Heart right ventricle (tissue), 16 donors: ENCODE measurements around the gene EBI3. TPM values are rescaled to one million over a fixed set of nuclear protein-coding genes. Genes with fewer than 3 reads are reported as not detected.
A peak's percentile ranks its signal among the peaks of the same experiment; 100 is the strongest.
"Not testable (repeated sequence)": the region's sequence is repeated elsewhere in the genome, so short reads cannot be mapped to it uniquely, and the experiment has no call there.

ENCODE experiments used
- ATAC-seq, 8 donors: fragments of 200-7000 bp; cut with Tn5 transposase; one replicate each; pipeline ENCODE4 v1.9.1; 2020; ENCODE audit warnings: mild to moderate bottlenecking in 8 of 8, moderate library complexity in 8 of 8, moderate number of reproducible peaks in 1 of 8
- DNase-seq, 2 donors: peaks; one replicate each; pipeline ENCODE4 v3.0.0-alpha.2; 2020
- H3K27ac ChIP-seq, 10 donors: fragments of 200-600 bp; sonication (generic) in 2 of 10; one replicate each; pipeline versions ENCODE4 v1.5.0 to v1.8.0; 2020 to 2022; ENCODE audit warnings: mild to moderate bottlenecking in 3 of 10
- H3K27me3 ChIP-seq, 7 donors: fragments of 200-600 bp; one replicate each; pipeline ENCODE4 v1.8.0; 2021 to 2022; ENCODE audit warnings: mild to moderate bottlenecking in 2 of 7
- H3K36me3 ChIP-seq, 9 donors: fragments of 200-600 bp; sonication (generic) in 1 of 9; one replicate each; pipeline versions ENCODE4 v1.5.0 to v1.8.0; 2020 to 2022; ENCODE audit warnings: mild to moderate bottlenecking in 2 of 9
- H3K4me1 ChIP-seq, 9 donors: fragments of 200-600 bp; sonication (generic) in 1 of 9; one replicate each; pipeline versions ENCODE4 v1.5.0 to v1.8.0; 2020 to 2022; ENCODE audit warnings: mild to moderate bottlenecking in 4 of 9
- H3K4me3 ChIP-seq, 10 donors: fragments of 200-600 bp; sonication (generic) in 2 of 10; one replicate each; pipeline versions ENCODE4 v1.5.0 to v1.8.0; 2020 to 2022; ENCODE audit warnings: mild to moderate bottlenecking in 7 of 10, moderate library complexity in 2 of 10
- H3K9me3 ChIP-seq, 11 donors: fragments of 200-600 bp in 10 of 11; sonication (generic) in 2 of 11; one replicate each; pipeline versions ENCODE4 v1.5.0 to v1.8.0; 2013 to 2022; ENCODE audit warnings: mild to moderate bottlenecking in 2 of 11, control low read depth in 1 of 11, moderate library complexity in 1 of 11
- CTCF ChIP-seq, 9 donors: fragments of 200-600 bp; sonication (generic) in 2 of 9; IDR thresholded peaks; one replicate each; pipeline versions ENCODE4 v1.5.0 to v1.8.0; 2021 to 2022; ENCODE audit warnings: antibody characterized with exemption in 9 of 9, mild to moderate bottlenecking in 5 of 9, moderate library complexity in 1 of 9
- WGBS, 2 donors: extraction: QIAGEN DNeasy Blood & Tissue Kit; methylation state at CpG; one replicate each; pipeline ENCODE4 v1.1.7; 2013; ENCODE audit warnings: inconsistent platforms in 1 of 2; 5-methylcytosine and 5-hydroxymethylcytosine counted together
- intact Hi-C, 10 donors: fragments of 100-400 bp; cut with DNase I; formaldehyde crosslinking; loops; one replicate each; pipeline versions ENCODE4 v1.11.1 to v1.14.2; 2022
- polyA plus RNA-seq, 2 donors: library from polyadenylated mRNA; stranded (reverse); fragments of 200-250 nt; gene quantifications; one replicate each; pipeline ENCODE4 v1.2.3, GENCODE V29; 2013
- total RNA-seq, 10 donors: library from RNA; stranded (reverse); fragmentation: NEBNext Ultra II Directional in 3 of 10; extraction: Animal tissue kit (Norgen Biotek cat#: 25700) in 3 of 10; gene quantifications; one replicate each; pipeline versions ENCODE4 v1.2.1 to v1.2.4, GENCODE V29; 2021 to 2023
- donor health status: Arrhythmogenic right ventricular cardiomyopathy.
- donor health status: ischemic (EF 13 %, LVEDD 7.1; RV severe dilation, severe dysfunction).
- donor health status: healthy with polysubstance abuse.
- donor health status: DM: no; HTN: yes; CAD: no.
- donor health status: DM: no; HTN: no; CAD: no.
- donor health status: ischemic (EF 25% LVEDD 6.9; RV normal size, moderate dysfunction).
- donor health status: ischemic (EF 25% LVEDD 5.7; RV mildly dilated, moderate dysfunction).
- donor health status: healthy.
- donor health status: DM: yes; HTN: yes; CAD: no.
- donor health status: Ischemic cardiomyopathy.
- donor health status: ischemic (EF 35%, LVEDD 5.7; RV mildly dilated, moderate dysfunction).
- donor health status: nonischemic (EF 11% LVEDD 7.7; RV severe dilation, severe dysfunction).
- donor health status: DM: yes; HTN: yes; CAD: no.
- donor health status: PGD.
- donor health status: ischemic (EF 29% LVEDD 5.4; RV normal size, mild dysfunction).
- donor health status: nonischemic (EF 23%, LVEDD 6.1; RV moderate dilation, normal function).

EBI3 gene
- total and polyA plus RNA-seq, 12 donors = 0.49 to 2.4 (median 0.81) TPM; not detected in 4

GRCh38 chr19:4279530-4280422, 50.5 kb downstream of the EBI3 start:
- no peaks in the 10 kb centered on the region for H3K36me3 ChIP-seq
- TF ChIP-seq CTCF (IDR thresholded peaks at IDR 0.05) = no peak
- intact Hi-C loops = loop anchor here in 3 of 10 donors (10.0 kb wide), 3 partner anchors 45 to 245 kb away; no protein-coding TSS in a partner anchor
- no peak overlapping the region for H3K27ac ChIP-seq
- no peak for ATAC-seq
- H3K4me1 ChIP-seq = peaks cover 0 to 18% (median 13%) of the 10 kb centered on the region in 9 donors
- H3K4me3 ChIP-seq = peak overlapping the region in 9 of 10 donors; percentile 22 to 51 (median 44)
- no peak for DNase-seq
- peaks cover 19 to 71% (median 60%) of the 10 kb centered on the region in 7 donors for H3K27me3 ChIP-seq
- 2 to 3% methylated on average over 68 to 71 of the region's 71 CpGs for WGBS, 2 donors
- H3K9me3 ChIP-seq = no peaks in the 10 kb centered on the region

GRCh38 chr19:4284176-4284958, 55.0 kb downstream of the EBI3 start:
- ATAC-seq (peak in 1 of 8 donors; percentile 37), DNase-seq (no peak)
- peaks cover 17 to 61% (median 52%) of the 10 kb centered on the region in 7 donors for H3K27me3 ChIP-seq
- no peak overlapping the region for H3K4me3 ChIP-seq
- H3K36me3 ChIP-seq = no peaks in the 10 kb centered on the region
- intact Hi-C loops = no loop called here
- H3K27ac ChIP-seq = no peak overlapping the region
- no peak for TF ChIP-seq CTCF (IDR thresholded peaks at IDR 0.05)
- peaks cover 0 to 8% (median 8%) of the 10 kb centered on the region in 9 donors for H3K4me1 ChIP-seq
- H3K9me3 ChIP-seq = no peaks in the 10 kb centered on the region
- 53 to 54% methylated on average over 20 of the region's 20 CpGs for WGBS, 2 donors

- DNase-seq (no peak), ATAC-seq (no peak)
- 76% methylated on average over 6 of the region's 6 CpGs for WGBS, 2 donors
- intact Hi-C loops = no loop called here
- Histone ChIP-seq H3K9me3 (no peaks in the 10 kb centered on the region), H3K27ac (no peak overlapping the region), H3K4me3 (no peak overlapping the region), H3K27me3 (peaks cover 11 to 55% (median 50%) of the 10 kb centered on the region in 7 donors), H3K36me3 (no peaks in the 10 kb centered on the region), H3K4me1 (peaks cover 0 to 2% (median 1%) of the 10 kb centered on the region in 9 donors)
- no peak for TF ChIP-seq CTCF (IDR thresholded peaks at IDR 0.05)
These were observed 55.7 kb downstream of the EBI3 start for GRCh38 chr19:4284974-4285373.

- intact Hi-C loops, ATAC-seq, DNase-seq, H3K27ac ChIP-seq, H3K4me1 ChIP-seq, H3K9me3 ChIP-seq, H3K4me3 ChIP-seq, H3K36me3 ChIP-seq: not testable (repeated sequence)
- WGBS, 2 donors = 84 to 95% methylated on average over 4 of the region's 4 CpGs
- H3K27me3 ChIP-seq = peaks cover 0 to 50% (median 41%) of the 10 kb centered on the region in 7 donors
These were observed 56.8 kb downstream of the EBI3 start for GRCh38 chr19:4286141-4286540.

Other genes starting within 250 kb of the EBI3 start
- 1,000 to 10,000 TPM; 1,845 to 2,887 (median 2,645) TPM for gene EEF2, start 244.1 kb upstream of the EBI3 start, total RNA-seq
- 1,000 to 10,000 TPM in 1 of 2 donors, 100 to 1,000 TPM in 1; 704 to 1,279 TPM for gene EEF2, start 244.1 kb upstream of the EBI3 start, polyA plus RNA-seq
- 10 to 100 TPM; 11.5 to 22.8 (median 14.3) TPM for gene PIAS4, start 221.8 kb upstream of the EBI3 start, total RNA-seq
- 10 to 100 TPM in 1 of 2 donors, 1 to 10 TPM in 1; 8.5 to 10.5 TPM for gene PIAS4, start 221.8 kb upstream of the EBI3 start, polyA plus RNA-seq
- gene ZBTB7A, start 162.6 kb upstream of the EBI3 start, total RNA-seq = 10 to 100 TPM; 20.3 to 40.5 (median 26.3) TPM
- 10 to 100 TPM in 1 of 2 donors, 1 to 10 TPM in 1; 9.6 to 13.2 TPM for gene ZBTB7A, start 162.6 kb upstream of the EBI3 start, polyA plus RNA-seq
- gene MAP2K2, start 105.4 kb upstream of the EBI3 start, total RNA-seq = 100 to 1,000 TPM in 5 of 10 donors, 10 to 100 TPM in 5; 91.5 to 155 (median 101) TPM
- gene MAP2K2, start 105.4 kb upstream of the EBI3 start, polyA plus RNA-seq = 100 to 1,000 TPM; 163 to 288 TPM
- not detected for gene CREB3L3, start 75.9 kb upstream of the EBI3 start, total RNA-seq
- under 1 TPM in 1 of 2 donors, not detected in 1; 0.01 TPM for gene CREB3L3, start 75.9 kb upstream of the EBI3 start, polyA plus RNA-seq
- 10 to 100 TPM in 8 of 10 donors, 1 to 10 TPM in 2; 7.9 to 14.6 (median 11.9) TPM for gene SIRT6, start 47.0 kb upstream of the EBI3 start, total RNA-seq
- gene SIRT6, start 47.0 kb upstream of the EBI3 start, polyA plus RNA-seq = 10 to 100 TPM; 24.1 to 26.9 TPM
- gene ANKRD24, start 46.8 kb upstream of the EBI3 start, total RNA-seq = 1 to 10 TPM in 1 of 10 donors, under 1 TPM in 9; 0.12 to 1.0 (median 0.29) TPM
- under 1 TPM; 0.14 to 0.66 TPM for gene ANKRD24, start 46.8 kb upstream of the EBI3 start, polyA plus RNA-seq
- 10 to 100 TPM in 6 of 10 donors, 1 to 10 TPM in 4; 7.9 to 11.9 (median 10.4) TPM for gene YJU2, start 17.6 kb downstream of the EBI3 start, total RNA-seq
- 10 to 100 TPM; 29.2 to 32.8 TPM for gene YJU2, start 17.6 kb downstream of the EBI3 start, polyA plus RNA-seq
- gene SHD, start 49.7 kb downstream of the EBI3 start, total RNA-seq = under 1 TPM in 3 of 10 donors, not detected in 7; 0.17 to 0.37 (median 0.30) TPM
- under 1 TPM in 1 of 2 donors, not detected in 1; 0.03 TPM for gene SHD, start 49.7 kb downstream of the EBI3 start, polyA plus RNA-seq
- under 1 TPM in 1 of 10 donors, not detected in 9; 0.35 TPM for gene TMIGD2, start 72.9 kb downstream of the EBI3 start, total RNA-seq
- under 1 TPM in 1 of 2 donors, not detected in 1; 0.07 TPM for gene TMIGD2, start 72.9 kb downstream of the EBI3 start, polyA plus RNA-seq
- under 1 TPM in 1 of 10 donors, not detected in 9; 0.25 TPM for gene FSD1, start 75.1 kb downstream of the EBI3 start, total RNA-seq
- under 1 TPM in 1 of 2 donors, not detected in 1; 0.10 TPM for gene FSD1, start 75.1 kb downstream of the EBI3 start, polyA plus RNA-seq
- gene STAP2, start 109.3 kb downstream of the EBI3 start, total RNA-seq = 1 to 10 TPM in 9 of 10 donors, under 1 TPM in 1; 0.56 to 9.1 (median 2.6) TPM
- 1 to 10 TPM; 2.1 to 2.2 TPM for gene STAP2, start 109.3 kb downstream of the EBI3 start, polyA plus RNA-seq
- gene MPND, start 114.0 kb downstream of the EBI3 start, total RNA-seq = 10 to 100 TPM; 18.7 to 26.6 (median 20.9) TPM
- 10 to 100 TPM; 15.2 to 25.2 TPM for gene MPND, start 114.0 kb downstream of the EBI3 start, polyA plus RNA-seq
- 10 to 100 TPM; 13.1 to 33.4 (median 17.6) TPM for gene SH3GL1, start 171.0 kb downstream of the EBI3 start, total RNA-seq
- 10 to 100 TPM; 20.1 to 41.8 TPM for gene SH3GL1, start 171.0 kb downstream of the EBI3 start, polyA plus RNA-seq
- 1 to 10 TPM; 4.5 to 8.7 (median 6.6) TPM for gene CHAF1A, start 173.1 kb downstream of the EBI3 start, total RNA-seq
- 1 to 10 TPM; 4.2 to 4.4 TPM for gene CHAF1A, start 173.1 kb downstream of the EBI3 start, polyA plus RNA-seq
- 100 to 1,000 TPM in 9 of 10 donors, 10 to 100 TPM in 1; 90.6 to 123 (median 104) TPM for gene UBXN6, start 228.3 kb downstream of the EBI3 start, total RNA-seq
- gene UBXN6, start 228.3 kb downstream of the EBI3 start, polyA plus RNA-seq = 100 to 1,000 TPM; 127 to 131 TPM
- gene HDGFL2, start 242.8 kb downstream of the EBI3 start, total RNA-seq = 10 to 100 TPM; 20.5 to 39.0 (median 26.7) TPM
- gene HDGFL2, start 242.8 kb downstream of the EBI3 start, polyA plus RNA-seq = 10 to 100 TPM; 32.9 to 40.9 TPM